Ishikawa (cell line): ENCODE measurements around the gene PGAM5.

Experiments used
- CEBPB ChIP-seq: IDR thresholded peaks from 2 replicates; pipeline ENCODE4 v1.6.1; 2012
- CREB1 ChIP-seq: IDR thresholded peaks from 2 replicates; pipeline ENCODE4 v1.6.1; 2012; ENCODE audit warnings: low read depth
- EGR1 ChIP-seq: IDR thresholded peaks from 2 replicates; pipeline ENCODE4 v1.6.1; 2012
- EP300 ChIP-seq: IDR thresholded peaks from 2 replicates; pipeline ENCODE4 v1.6.1; 2012; ENCODE audit warnings: borderline replicate concordance
- FOXM1 ChIP-seq: IDR thresholded peaks from 2 replicates; pipeline ENCODE4 v1.6.1; 2012; ENCODE audit warnings: low read depth, borderline replicate concordance
- MAX ChIP-seq: IDR thresholded peaks from 2 replicates; pipeline ENCODE4 v1.6.1; 2012
- NFIC ChIP-seq: IDR thresholded peaks from 2 replicates; pipeline ENCODE4 v1.6.1; 2012
- RAD21 ChIP-seq: IDR thresholded peaks from 2 replicates; pipeline ENCODE4 v1.6.1; 2012; ENCODE audit warnings: low read depth
- TAF1 ChIP-seq: IDR thresholded peaks from 2 replicates; pipeline ENCODE4 v1.6.1; 2012; ENCODE audit warnings: low read depth, mild to moderate bottlenecking
- TCF12 ChIP-seq: IDR thresholded peaks from 2 replicates; pipeline ENCODE4 v1.6.1; 2012; ENCODE audit warnings: low read depth
- TEAD4 ChIP-seq: IDR thresholded peaks from 2 replicates; pipeline ENCODE4 v1.6.1; 2012
- USF1 ChIP-seq: IDR thresholded peaks from 2 replicates; pipeline ENCODE4 v1.6.1; 2012
- YY1 ChIP-seq: IDR thresholded peaks from 2 replicates; pipeline ENCODE4 v1.6.1; 2012; ENCODE audit warnings: low read depth
- ZBTB7A ChIP-seq: IDR thresholded peaks from 2 replicates; pipeline ENCODE4 v1.6.1; 2012; ENCODE audit warnings: low read depth
- TF ChIP-seq, protein P1 (sequence below): IDR thresholded peaks from 2 replicates; pipeline ENCODE4 v1.6.1; 2012; ENCODE audit warnings: low read depth, mild to moderate bottlenecking

PGAM5 gene

DNA sequence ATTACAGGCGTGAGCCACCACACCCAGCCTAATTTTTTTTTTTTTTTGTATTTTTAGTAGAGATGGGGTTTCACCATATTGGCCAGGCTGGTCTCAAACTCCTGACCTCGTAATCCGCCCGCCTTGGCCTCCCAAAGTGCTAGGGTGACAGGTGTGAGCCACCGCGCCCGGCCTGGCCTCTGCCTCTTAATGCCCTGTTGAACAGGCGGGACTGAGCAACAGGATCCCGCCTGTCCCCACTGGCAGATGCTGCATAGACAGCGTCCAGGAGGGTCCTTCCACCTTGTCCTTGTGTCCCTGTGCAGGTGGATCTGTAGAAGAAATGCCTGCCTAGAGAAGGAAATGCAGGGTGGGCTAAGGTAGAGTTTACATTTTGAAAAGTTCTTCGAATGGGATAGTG, 5.7 kb downstream of the PGAM5 start:
- TF ChIP-seq EGR1 = no peak

- TF ChIP-seq, protein P1, sequence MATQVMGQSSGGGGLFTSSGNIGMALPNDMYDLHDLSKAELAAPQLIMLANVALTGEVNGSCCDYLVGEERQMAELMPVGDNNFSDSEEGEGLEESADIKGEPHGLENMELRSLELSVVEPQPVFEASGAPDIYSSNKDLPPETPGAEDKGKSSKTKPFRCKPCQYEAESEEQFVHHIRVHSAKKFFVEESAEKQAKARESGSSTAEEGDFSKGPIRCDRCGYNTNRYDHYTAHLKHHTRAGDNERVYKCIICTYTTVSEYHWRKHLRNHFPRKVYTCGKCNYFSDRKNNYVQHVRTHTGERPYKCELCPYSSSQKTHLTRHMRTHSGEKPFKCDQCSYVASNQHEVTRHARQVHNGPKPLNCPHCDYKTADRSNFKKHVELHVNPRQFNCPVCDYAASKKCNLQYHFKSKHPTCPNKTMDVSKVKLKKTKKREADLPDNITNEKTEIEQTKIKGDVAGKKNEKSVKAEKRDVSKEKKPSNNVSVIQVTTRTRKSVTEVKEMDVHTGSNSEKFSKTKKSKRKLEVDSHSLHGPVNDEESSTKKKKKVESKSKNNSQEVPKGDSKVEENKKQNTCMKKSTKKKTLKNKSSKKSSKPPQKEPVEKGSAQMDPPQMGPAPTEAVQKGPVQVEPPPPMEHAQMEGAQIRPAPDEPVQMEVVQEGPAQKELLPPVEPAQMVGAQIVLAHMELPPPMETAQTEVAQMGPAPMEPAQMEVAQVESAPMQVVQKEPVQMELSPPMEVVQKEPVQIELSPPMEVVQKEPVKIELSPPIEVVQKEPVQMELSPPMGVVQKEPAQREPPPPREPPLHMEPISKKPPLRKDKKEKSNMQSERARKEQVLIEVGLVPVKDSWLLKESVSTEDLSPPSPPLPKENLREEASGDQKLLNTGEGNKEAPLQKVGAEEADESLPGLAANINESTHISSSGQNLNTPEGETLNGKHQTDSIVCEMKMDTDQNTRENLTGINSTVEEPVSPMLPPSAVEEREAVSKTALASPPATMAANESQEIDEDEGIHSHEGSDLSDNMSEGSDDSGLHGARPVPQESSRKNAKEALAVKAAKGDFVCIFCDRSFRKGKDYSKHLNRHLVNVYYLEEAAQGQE = no peak
- no peak for TF ChIP-seq EGR1
- TF ChIP-seq EP300 = no peak
- no peak for TF ChIP-seq ZBTB7A
- TF ChIP-seq YY1 = no peak
- TF ChIP-seq TAF1 = no peak
These were observed 6.4 kb downstream of the PGAM5 start for GRCh38 chr12:132717011-132717410.

- TF ChIP-seq TCF12 (no peak), NFIC (no peak), MAX (no peak), CREB1 (no peak), TAF1 (no peak), EGR1 (no peak), EP300 (no peak), RAD21 (no peak), FOXM1 (no peak)
- TF ChIP-seq, protein P1 = no peak
These were observed 7.1 kb downstream of the PGAM5 start for GRCh38 chr12:132717531-132718387.

DNA sequence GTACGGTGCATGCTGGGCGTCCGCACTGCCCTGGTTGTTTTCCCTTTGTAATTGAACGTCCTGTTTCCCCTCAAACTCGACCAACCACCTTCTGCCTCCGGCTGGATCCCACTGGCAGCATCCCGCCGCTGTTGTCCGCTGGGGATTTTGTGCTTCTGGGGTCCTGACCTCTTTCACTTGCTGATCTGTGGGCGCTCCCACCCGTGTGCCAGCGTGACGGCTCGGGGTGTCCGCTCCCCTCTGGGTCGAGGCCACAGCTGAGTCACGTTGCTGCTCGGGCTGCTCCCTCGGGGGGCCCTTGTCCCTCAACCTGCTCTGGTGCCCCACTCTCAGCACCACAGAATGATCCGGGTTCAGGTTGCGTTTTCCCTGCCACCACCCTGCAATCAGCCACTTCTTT, 8.0 kb downstream of the PGAM5 start:
- TF ChIP-seq YY1 (no peak), FOXM1 (no peak), CEBPB (no peak), RAD21 (no peak), EP300 (no peak), EGR1 (no peak), NFIC (no peak)

DNA sequence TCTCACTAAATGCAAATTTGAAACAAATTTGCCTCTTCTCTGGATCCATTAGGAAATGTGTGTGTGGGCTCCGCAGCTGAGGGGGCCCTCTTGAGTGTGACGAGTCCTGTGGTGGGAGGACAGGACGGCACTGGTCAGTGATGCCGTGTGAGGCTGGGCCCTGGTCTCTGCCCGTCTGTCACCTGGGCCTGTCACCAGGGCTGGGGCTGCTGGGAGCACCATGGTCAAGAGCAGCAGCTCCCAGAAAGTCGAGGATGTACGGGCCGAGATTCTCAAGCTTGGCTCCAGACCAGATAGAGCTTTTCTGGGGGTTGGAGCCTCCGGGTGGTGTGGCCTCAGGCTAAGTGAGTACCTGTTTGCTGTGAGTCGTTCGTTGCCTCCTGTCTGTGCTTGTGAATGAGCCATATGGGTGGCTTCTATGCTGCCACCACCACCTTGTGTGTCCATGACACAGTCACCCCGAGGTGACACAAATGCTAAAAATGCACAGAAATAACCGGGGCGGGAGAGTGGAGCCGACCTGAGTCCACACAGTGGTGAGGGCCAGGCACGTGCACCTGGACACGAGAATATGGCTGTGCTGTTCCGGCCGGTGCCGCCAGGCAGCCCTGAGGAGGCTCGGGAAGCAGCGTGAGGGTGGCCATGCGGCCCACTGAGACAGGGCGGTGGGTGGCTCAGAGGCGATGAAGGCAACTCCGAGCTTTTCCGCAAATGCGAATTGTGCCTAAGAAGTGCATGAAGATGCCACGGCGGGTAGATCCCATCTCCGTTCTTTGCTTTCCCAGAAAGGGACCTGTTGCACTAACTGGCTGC, 8.7 kb downstream of the PGAM5 start:
- TF ChIP-seq NFIC = no peak
- TF ChIP-seq EP300 = no peak

DNA sequence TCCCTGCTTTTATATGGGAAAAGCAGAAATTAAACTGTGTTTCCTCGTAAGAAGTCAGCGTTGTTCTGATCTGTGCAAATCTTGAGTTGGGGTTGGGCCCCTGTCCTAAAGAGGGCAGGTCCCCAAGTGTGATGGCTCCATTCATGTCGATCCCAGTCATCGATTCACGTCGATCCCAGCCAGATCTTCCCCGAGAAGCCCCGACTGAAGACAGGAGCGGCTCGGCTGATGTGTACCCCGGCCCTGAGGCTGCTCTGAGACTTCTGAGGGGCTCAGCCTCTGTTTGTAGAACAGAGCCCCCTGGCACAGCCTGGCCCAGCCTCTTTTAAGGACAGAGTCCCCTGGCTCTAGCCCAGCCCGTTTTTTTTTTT, 9.3 kb downstream of the PGAM5 start:
- TF ChIP-seq YY1 (no peak), EGR1 (no peak), MAX (no peak), EP300 (no peak), RAD21 (no peak), ZBTB7A (no peak), CEBPB (no peak), TEAD4 (no peak), USF1 (no peak), TAF1 (no peak), CREB1 (no peak)
- TF ChIP-seq, protein P1 = no peak
